Measurements from ENCODE around the gene ATOH8.
A peak's percentile ranks its signal among the peaks of the same experiment; 100 is the strongest.

ATOH8 gene

DNA sequence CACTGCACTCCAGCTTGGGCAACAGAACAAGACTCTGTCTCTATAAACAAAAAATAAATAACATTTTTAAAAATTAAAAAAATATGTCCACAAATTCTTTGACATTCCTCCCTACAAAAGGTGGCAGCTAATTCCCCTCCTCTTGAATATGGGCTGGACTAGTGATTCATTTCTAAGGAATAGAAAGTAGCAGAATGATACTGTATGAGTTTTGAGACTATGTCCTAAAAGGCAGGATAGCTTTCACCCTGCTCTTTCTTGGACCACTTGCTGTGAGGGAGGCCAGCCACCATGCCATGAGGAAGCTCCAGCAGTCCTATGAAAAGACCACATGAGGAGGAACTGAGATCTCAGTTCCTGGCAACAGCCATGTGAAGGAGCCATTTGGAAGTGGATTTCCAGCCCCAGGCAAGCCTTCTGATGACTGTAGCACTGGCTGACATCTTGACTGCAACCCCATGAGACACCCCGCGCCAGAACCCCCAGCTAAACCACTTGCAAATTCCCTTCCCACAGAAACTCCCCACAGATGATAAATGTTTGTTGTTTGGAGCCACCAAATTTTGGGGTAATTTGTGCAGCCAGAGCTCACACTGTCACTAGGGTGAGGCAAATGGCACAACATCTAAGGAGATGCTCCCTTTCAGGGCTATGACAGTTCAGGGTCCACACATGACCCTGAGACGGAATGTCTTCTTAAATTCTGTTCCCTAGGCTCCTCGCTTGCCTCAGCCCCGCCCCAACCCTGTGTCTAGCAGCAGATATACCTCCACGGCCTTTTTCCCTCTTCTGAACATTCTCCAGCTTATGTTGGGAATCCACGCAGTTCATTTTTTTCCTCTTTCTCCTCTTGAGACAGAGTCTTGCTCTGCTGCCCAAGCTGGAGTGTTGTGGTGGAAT is 17.1 kb upstream of the ATOH8 start:
- no peak for DNase-seq

DNA sequence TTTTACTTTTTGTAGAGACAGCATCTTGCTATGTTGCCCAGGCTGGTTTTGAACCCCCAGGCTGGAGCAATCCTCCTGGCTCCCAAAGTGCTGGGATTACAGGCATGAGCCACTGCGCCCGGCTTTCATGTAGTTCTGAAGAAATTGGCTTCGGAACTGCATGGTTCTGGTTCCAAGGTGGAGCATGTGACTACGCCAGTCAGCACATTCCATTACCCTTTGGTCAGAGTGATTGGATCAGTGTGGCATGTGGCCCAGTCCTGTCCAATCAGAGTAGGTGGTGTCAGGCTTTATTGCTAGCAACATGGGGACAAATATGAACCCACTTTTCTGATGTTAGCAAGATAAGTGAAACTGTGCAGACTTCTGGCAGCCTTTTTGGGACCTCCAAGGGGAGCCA is 16.3 kb upstream of the ATOH8 start:
- DNase-seq, result peak; percentile 70

GRCh38 chr2:85737961-85738360 is 15.8 kb upstream of the ATOH8 start:
- DNase-seq, result peak; percentile 81

DNA sequence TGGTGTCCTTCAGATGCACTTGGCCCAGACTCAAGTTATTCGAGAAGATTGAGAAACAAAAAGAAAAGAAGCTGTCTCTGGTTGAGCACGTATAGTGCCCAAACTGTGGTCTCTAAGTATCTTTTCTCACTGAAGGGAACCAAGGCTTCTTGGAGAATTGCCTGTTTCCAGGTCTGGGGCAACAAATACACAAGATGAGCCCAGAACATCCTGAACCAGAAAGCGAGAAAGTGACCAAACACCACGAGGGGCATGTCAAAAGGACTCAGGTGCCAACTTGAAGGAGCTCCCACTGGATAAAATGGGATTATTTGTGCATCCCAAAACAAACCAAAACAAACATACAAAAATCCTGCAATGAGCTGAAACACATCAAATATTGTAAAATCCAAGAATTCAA is 13.6 kb upstream of the ATOH8 start:
- no peak for DNase-seq

DNA sequence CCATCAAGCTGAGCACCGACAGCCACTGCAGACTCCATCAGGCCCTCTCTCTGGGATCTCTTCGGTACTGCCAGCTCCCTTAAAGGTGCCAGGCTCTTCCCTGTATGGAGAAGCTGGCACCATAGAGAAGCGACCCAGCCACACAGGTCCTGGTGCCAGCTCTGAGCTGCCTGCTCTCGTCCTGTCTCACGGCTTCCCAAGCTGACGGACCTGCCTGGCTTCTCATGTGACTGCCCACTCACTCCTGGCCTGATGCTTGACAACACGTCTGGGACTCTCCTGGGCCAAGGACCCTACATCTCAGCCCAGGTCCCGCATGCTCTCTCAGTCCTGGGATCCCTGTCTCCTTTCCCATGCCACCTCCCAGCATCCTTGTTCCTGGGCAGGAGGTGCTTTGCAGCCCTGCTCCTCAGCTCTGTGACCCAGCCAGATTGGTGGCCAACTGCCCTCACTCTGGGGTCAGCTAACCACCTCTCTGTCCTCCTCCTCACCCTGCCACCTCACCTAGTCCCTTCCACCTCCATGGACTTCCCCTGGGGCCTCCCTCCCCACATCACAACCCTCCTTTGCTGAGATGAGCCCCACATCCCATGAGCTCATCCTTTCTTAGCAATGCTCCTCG is 12.5 kb upstream of the ATOH8 start:
- DNase-seq, result peak; percentile 53

DNA sequence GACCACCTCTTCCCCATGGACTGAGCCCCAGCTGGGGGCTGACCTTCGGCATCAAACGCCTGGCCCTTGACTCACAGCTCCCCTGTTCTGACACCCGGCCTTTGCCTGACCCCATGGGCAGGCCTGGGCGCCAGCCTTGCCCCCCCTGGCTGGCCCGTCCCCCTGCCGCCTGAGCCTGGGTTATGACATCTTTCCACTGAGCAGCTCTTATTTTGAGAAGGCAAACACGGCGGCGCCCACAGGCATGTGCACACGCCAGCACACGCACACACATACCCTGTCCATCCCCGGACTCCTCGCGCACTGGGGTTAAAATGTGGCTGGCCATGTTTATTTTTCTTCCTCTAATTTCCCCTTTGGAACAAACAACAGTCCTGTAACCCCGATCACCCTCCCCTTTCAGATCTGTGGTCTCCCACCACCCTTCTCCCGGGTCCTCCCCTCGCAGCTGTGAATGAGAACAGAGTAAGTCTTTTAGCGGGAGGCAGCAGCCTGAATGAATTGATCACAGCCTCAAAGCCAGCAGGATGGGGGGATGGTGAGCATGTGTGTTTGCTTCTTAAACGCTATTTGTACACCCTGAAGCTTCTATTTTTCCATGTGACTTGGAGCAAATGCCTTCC is 11.8 kb upstream of the ATOH8 start:
- peak; percentile 86 for DNase-seq

GRCh38 chr2:85743304-85743978 is 10.3 kb upstream of the ATOH8 start:
- DNase-seq, result no peak

DNA sequence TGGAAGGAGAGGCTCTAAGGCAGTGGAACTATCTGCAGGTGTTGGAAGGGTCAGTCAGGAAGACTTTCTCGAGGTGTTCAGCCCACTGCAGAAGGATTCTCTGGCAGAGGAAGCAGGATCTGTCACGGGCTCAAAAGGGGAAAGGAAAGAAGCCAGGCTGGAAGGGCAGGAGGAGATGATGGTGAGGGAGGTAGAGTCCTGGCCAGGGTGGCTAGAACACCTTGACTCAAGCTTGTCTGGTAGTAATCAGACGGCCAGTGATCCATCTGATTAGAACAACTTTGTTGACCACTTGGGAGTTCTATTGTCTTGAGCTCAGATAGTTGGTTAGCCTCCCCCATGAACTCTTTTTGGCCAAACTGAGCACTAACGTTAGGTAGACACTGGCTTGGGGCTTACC is 9.7 kb upstream of the ATOH8 start:
- no peak for DNase-seq

DNA sequence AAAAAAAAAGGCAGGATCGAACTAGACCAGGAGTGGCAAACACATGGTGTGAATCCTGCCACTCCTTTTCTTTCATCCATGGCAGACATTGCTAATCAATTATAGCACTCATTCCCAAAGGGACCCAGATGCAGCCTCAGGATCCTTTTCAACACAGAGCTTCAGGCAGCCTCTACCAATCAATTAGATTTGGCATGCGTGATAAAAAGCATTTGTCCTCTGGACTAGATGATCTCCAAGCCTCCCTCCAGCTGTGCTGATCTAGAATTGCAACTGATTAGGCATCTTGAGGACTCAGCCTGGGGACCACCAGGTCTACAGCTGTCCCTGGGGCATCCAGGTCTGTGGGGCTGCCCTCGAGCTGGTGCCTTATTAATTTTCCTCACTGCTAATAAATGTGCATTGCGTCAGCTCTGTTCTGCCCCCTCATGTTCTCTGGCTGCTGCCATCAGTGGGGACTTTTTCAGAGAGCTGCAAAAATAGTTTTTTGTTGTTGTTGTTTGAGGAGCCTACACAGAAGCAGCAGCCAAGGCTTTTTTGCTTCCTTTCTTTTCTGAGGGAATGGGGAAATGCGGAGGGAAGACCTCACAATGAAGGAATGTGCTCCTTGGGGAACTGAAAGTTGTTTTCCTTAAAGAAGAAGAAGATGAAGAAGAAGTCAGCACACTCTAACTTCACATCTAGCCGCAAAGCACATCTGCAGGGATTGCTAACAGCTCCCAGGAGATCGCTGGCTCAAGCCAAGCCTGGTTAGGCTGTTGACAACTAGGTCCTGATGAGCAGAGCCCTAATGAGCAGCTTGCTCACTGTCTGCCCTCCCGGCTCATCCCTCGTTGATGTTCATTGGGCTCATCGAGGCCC is 8.8 kb upstream of the ATOH8 start:
- peak; percentile 62 for DNase-seq

- DNase-seq, result no peak
Measured at GRCh38 chr2:85745619-85746018, 8.2 kb upstream of the ATOH8 start.

DNA sequence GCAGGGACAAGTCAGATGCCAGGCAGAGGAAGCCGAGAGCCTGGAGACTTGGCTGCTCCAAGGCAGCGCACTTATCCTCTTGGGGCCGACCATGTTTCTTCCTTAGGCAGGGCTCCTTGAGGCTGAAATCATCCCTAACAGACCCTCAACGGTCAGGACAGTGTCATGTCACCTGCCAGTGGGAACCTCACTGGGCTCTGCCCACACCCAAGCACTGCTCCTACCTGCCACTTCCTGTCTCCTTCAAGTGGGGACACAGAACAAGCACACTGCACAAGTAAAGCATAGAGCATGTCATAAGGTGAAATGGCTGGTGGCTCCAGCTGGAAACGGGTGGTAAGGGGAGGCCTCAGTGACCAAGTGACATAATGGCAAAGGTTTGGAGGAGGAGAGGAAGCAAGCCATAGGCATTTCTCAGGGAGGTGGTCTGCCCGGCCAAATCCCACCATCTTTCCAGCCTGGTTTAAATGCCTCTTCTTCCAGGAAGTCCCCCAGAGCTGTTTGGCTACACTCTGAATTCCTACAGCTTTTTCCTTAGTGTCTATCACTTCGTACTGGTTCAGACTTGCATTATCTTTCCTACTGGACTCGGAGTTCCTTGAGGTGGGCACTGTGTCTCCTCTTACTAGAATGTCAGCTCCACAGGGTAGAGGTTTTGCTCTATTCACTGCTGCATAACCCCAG is 7.3 kb upstream of the ATOH8 start:
- DNase-seq, result no peak

DNA sequence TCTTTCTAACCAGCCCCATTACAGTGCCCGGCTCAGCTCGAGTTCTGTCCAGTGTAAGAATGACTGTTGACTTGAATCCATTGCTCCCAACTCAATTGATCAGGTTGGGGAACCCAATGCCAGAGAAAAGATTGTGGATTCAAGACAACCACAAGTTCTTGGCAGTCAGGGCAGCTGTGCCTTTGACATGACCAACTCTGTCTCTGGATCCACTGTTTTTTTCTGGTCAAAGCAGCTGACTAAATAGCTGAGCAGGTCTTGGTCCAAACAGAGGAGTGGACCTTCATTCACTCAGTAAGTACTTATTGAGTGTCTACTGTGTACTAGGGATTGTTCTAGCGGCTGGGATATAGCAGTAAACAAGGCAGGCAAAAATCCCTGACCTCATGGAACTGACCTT is 6.3 kb upstream of the ATOH8 start:
- no peak for DNase-seq

- peak; percentile 55 for DNase-seq
Measured at GRCh38 chr2:85748039-85748734, 5.6 kb upstream of the ATOH8 start.

DNA sequence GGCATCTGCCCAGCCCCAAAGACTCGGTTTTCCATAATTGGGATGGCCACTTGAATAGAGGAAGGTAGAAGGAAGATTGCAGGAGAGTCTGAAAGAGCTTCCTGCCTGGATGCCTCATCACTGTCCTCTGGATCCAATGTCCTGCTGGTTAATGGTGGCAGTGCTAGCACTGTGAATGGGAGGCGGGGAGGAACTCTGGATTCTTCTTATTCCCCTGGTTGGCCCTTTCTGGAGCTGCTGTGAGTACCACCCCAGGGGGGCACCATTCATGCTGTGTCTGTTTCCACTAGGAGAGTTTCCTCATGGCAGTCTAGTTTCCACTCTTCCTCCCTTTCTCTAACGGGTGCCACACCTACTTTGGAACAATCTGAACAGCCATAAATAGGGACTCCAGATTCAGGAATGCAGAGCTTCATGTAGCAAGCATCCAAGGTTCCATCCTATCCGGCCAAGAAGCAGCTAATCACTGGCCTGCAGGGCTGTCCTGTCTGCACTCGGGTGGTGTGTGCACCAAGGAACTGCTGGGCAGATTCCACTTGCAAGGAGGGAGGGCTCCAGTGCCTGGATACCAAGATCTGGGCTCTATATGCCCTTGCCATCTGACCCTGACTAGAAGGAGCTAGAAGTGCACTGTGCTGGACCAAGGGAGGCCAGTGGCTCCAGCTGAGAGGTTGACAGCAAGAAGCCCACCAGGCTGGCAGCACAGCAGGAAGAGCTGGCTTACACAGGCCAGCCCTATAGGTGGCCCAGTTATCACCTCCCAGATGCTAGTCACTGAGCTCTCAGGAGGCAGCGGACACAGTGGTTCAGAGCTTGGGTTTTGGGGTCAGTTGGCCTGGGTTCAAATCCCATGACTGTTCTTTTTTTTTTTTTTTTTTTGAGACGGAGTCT is 4.6 kb upstream of the ATOH8 start:
- DNase-seq, result peak; percentile 51

GRCh38 chr2:85750587-85751575 is 2.9 kb upstream of the ATOH8 start:
- DNase-seq, result peak; percentile 82

GRCh38 chr2:85751627-85752026 is 2.2 kb upstream of the ATOH8 start:
- no peak for DNase-seq

GRCh38 chr2:85753035-85753524 is 711 bp upstream of the ATOH8 start:
- no peak for DNase-seq

DNA sequence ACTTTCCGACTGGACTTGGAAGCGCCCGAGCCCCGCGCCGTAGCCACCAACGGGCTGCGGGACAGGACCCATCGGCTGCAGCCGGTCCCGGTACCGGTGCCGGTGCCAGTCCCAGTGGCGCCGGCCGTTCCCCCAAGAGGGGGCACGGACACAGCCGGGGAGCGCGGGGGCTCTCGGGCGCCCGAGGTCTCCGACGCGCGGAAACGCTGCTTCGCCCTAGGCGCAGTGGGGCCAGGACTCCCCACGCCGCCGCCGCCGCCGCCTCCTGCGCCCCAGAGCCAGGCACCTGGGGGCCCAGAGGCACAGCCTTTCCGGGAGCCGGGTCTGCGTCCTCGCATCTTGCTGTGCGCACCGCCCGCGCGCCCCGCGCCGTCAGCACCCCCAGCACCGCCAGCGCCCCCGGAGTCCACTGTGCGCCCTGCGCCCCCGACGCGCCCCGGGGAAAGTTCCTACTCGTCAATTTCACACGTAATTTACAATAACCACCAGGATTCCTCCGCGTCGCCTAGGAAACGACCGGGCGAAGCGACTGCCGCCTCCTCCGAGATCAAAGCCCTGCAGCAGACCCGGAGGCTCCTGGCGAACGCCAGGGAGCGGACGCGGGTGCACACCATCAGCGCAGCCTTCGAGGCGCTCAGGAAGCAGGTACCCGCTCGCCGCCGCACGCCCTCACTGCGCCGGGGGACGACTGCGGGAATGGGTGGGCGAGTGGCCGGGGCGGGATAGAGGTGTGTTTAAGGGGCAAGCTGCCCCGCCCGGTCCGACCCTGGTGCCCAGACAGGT is 713 bp downstream of the ATOH8 start:
- peak; percentile 71 for DNase-seq
